ENCODE data around the gene LRTM1. TPM values are rescaled to one million over a fixed set of nuclear protein-coding genes. Genes with fewer than 3 reads are reported as not detected.
A peak's percentile ranks its signal among the peaks of the same experiment; 100 is the strongest.

LRTM1 gene
- total RNA-seq (ENCODE audit: low replicate concordance) = not detected in 2 replicates

DNA sequence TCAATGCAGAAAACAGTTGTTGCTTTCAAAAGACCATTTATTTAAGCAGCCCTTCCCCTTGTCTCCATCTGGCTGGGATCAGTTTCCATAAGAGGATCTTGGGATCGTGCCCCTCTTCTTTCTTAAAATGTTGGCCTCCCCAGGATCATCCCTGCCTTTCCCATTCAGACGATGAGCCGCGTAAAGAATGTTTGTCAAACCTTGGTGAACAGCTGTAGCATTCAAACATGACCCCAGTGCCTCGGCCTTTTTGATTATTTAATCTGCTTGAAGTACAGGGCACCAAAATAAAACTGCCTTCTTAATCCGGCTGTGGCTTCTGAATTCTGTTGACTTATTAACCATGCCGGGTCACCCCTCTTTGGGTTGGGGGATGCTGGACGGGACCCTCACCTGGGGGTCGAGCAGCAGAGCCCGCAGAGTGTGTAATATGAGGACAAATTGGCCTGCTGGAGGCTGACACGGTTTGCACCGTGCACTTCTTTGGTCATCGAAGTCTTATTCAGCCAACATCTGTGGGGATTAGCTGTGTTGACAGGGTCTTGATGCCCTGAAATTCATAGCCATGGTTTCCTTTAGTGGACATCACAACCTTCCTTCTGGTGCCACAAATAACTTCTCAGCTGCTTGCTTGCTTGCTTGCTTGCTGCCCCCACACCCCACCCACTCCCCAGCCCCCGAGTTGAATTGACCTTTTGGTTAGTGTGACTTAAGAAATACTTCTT is at the start of gene LRTM1:
Gene LRTM1, minus strand, starts transcription at position 14 of the 725 bp plus-strand sequence. CDS start 148 bp downstream, outside the sequence.
- Mint-ChIP-seq H3K27me3 (ENCODE audit: insufficient read depth, low read depth) (peaks cover 8% of the 10 kb centered on the region), H3K4me3 (peak within 1 kb of the TSS; percentile 19), H3K9me3 (peaks cover under 1% of the 10 kb centered on the region), H3K4me1 (peaks cover 65% of the 10 kb centered on the region), H3K27ac (peak within 1 kb of the TSS; percentile 72), H3K36me3 (peaks cover 2% of the 10 kb centered on the region)
- Histone ChIP-seq H3K4me1 (peaks cover 21% of the 10 kb centered on the region), H3K4me2 (no peak within 1 kb of the TSS), H2AFZ (replicated peaks) (no peak within 1 kb of the TSS), H3K36me3 (no peaks in the 10 kb centered on the region), H3K4me3 (no peak within 1 kb of the TSS), H3K27me3 (no peaks in the 10 kb centered on the region), H4K20me1 (ENCODE audit: low read depth) (no peaks in the 10 kb centered on the region), H3K9me3 (ENCODE audit: low read depth) (no peaks in the 10 kb centered on the region), H3K9ac (no peak within 1 kb of the TSS), H3F3A (ENCODE audit: low read depth) (no peaks in the 10 kb centered on the region), H3K27ac (no peak within 1 kb of the TSS), H3K79me2 (ENCODE audit: low read depth) (no peaks in the 10 kb centered on the region)
- TF ChIP-seq, protein P1, sequence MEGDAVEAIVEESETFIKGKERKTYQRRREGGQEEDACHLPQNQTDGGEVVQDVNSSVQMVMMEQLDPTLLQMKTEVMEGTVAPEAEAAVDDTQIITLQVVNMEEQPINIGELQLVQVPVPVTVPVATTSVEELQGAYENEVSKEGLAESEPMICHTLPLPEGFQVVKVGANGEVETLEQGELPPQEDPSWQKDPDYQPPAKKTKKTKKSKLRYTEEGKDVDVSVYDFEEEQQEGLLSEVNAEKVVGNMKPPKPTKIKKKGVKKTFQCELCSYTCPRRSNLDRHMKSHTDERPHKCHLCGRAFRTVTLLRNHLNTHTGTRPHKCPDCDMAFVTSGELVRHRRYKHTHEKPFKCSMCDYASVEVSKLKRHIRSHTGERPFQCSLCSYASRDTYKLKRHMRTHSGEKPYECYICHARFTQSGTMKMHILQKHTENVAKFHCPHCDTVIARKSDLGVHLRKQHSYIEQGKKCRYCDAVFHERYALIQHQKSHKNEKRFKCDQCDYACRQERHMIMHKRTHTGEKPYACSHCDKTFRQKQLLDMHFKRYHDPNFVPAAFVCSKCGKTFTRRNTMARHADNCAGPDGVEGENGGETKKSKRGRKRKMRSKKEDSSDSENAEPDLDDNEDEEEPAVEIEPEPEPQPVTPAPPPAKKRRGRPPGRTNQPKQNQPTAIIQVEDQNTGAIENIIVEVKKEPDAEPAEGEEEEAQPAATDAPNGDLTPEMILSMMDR (IDR thresholded peaks at IDR 0.05) = no peak
- no peak for TF ChIP-seq EZH2phosphoT487 (IDR thresholded peaks at IDR 0.05)
- TF ChIP-seq EZH2 (IDR thresholded peaks at IDR 0.05) = no peak
- DNase-seq (ENCODE audit: low spot score) = peak; percentile 22

GRCh38 chr3:54977439-54977838 is 49.6 kb upstream of the LRTM1 start:
- no peaks in the 10 kb centered on the region for H3K79me2 ChIP-seq (ENCODE audit: low read depth)
- no peaks in the 10 kb centered on the region for H3K36me3 ChIP-seq
- Mint-ChIP-seq H3K4me1 (peaks cover 22% of the 10 kb centered on the region), H3K4me3 (no peak overlapping the region), H3K36me3 (no peaks in the 10 kb centered on the region), H3K9me3 (peaks cover 5% of the 10 kb centered on the region), H3K27ac (no peak overlapping the region), H3K27me3 (ENCODE audit: insufficient read depth, low read depth) (peaks cover 6% of the 10 kb centered on the region)
- H3K9me3 ChIP-seq (ENCODE audit: low read depth) = no peaks in the 10 kb centered on the region
- no peak overlapping the region for H3K4me2 ChIP-seq
- no peak for DNase-seq (ENCODE audit: low spot score)
- H3K9ac ChIP-seq = no peak overlapping the region
- no peaks in the 10 kb centered on the region for H3K27me3 ChIP-seq
- no peak overlapping the region for H3K4me3 ChIP-seq
- no peaks in the 10 kb centered on the region for H3F3A ChIP-seq (ENCODE audit: low read depth)
- TF ChIP-seq, protein P1 (IDR thresholded peaks at IDR 0.05) = no peak
- no peak for TF ChIP-seq EZH2 (IDR thresholded peaks at IDR 0.05)
- TF ChIP-seq EZH2phosphoT487 (IDR thresholded peaks at IDR 0.05) = no peak
- H4K20me1 ChIP-seq (ENCODE audit: low read depth) = no peaks in the 10 kb centered on the region
- no peak overlapping the region for H2AFZ ChIP-seq (replicated peaks)
- peaks cover 8% of the 10 kb centered on the region for H3K4me1 ChIP-seq
- no peak overlapping the region for H3K27ac ChIP-seq

- Histone ChIP-seq H3K4me2 (no peak overlapping the region), H2AFZ (replicated peaks) (no peak overlapping the region), H3K9ac (no peak overlapping the region), H3K9me3 (ENCODE audit: low read depth) (no peaks in the 10 kb centered on the region), H3F3A (ENCODE audit: low read depth) (no peaks in the 10 kb centered on the region), H3K79me2 (ENCODE audit: low read depth) (no peaks in the 10 kb centered on the region), H3K4me1 (peaks cover 17% of the 10 kb centered on the region), H3K27ac (no peak overlapping the region), H4K20me1 (ENCODE audit: low read depth) (no peaks in the 10 kb centered on the region), H3K27me3 (no peaks in the 10 kb centered on the region), H3K36me3 (no peaks in the 10 kb centered on the region), H3K4me3 (no peak overlapping the region)
- Mint-ChIP-seq H3K4me3 (no peak overlapping the region), H3K36me3 (no peaks in the 10 kb centered on the region), H3K4me1 (peaks cover 48% of the 10 kb centered on the region), H3K9me3 (no peaks in the 10 kb centered on the region), H3K27me3 (ENCODE audit: insufficient read depth, low read depth) (peaks cover 7% of the 10 kb centered on the region), H3K27ac (no peak overlapping the region)
- no peak for DNase-seq (ENCODE audit: low spot score)
- no peak for TF ChIP-seq EZH2phosphoT487 (IDR thresholded peaks at IDR 0.05)
- TF ChIP-seq EZH2 (IDR thresholded peaks at IDR 0.05) = no peak
Measured at GRCh38 chr3:54970895-54971294, 43.0 kb upstream of the LRTM1 start.

- H3K27me3 ChIP-seq = no peaks in the 10 kb centered on the region
- H2AFZ ChIP-seq (replicated peaks) = no peak overlapping the region
- Mint-ChIP-seq H3K27me3 (ENCODE audit: insufficient read depth, low read depth) (peaks cover 7% of the 10 kb centered on the region), H3K4me3 (no peak overlapping the region), H3K36me3 (no peaks in the 10 kb centered on the region), H3K4me1 (peaks cover 56% of the 10 kb centered on the region), H3K27ac (peak overlapping the region; percentile 13), H3K9me3 (no peaks in the 10 kb centered on the region)
- H3F3A ChIP-seq (ENCODE audit: low read depth) = no peaks in the 10 kb centered on the region
- peaks cover 17% of the 10 kb centered on the region for H3K4me1 ChIP-seq
- no peak overlapping the region for H3K27ac ChIP-seq
- H3K4me2 ChIP-seq = no peak overlapping the region
- TF ChIP-seq EZH2phosphoT487 (IDR thresholded peaks at IDR 0.05) = no peak
- TF ChIP-seq EZH2 (IDR thresholded peaks at IDR 0.05) = no peak
- TF ChIP-seq, protein P1 (IDR thresholded peaks at IDR 0.05) = no peak
- no peaks in the 10 kb centered on the region for H3K36me3 ChIP-seq
- DNase-seq (ENCODE audit: low spot score) = no peak
- H3K79me2 ChIP-seq (ENCODE audit: low read depth) = no peaks in the 10 kb centered on the region
- H3K9me3 ChIP-seq (ENCODE audit: low read depth) = no peaks in the 10 kb centered on the region
- H3K9ac ChIP-seq = no peak overlapping the region
- no peak overlapping the region for H3K4me3 ChIP-seq
- H4K20me1 ChIP-seq (ENCODE audit: low read depth) = no peaks in the 10 kb centered on the region
Measured at GRCh38 chr3:54969652-54970051, 41.8 kb upstream of the LRTM1 start.

All from neural progenitor cell (in vitro differentiated cells).